Panc1 (cell line): ENCODE measurements around the gene EXT2. TPM values are rescaled to one million over a fixed set of nuclear protein-coding genes. Genes with fewer than 3 reads are reported as not detected.

ENCODE experiments used
- ATAC-seq: fragments of 200-7000 bp; cut with Tn5 transposase; 2 replicates; pipeline ENCODE4 v1.9.1; 2020; ENCODE audit warnings: mild to moderate bottlenecking, moderate library complexity
- BruUV-seq: library from RNA; stranded (reverse); fragments of 400-500 nt; replicated peaks from 2 replicates; lab custom pipeline; 2021; lab: Mats Ljungman, UMichigan
- CTCF ChIA-PET: fragments of 300-600 bp; sonication (Branson Sonifier 250); formaldehyde crosslinking; loops from one replicate; lab custom pipeline; 2022; ENCODE audit warnings: antibody characterized with exemption; lab: Charles Lee
- POLR2A ChIA-PET: fragments of 300-600 bp; sonication (Branson Sonifier 250); formaldehyde crosslinking; loops from one replicate; lab custom pipeline; 2022; ENCODE audit warnings: antibody characterized with exemption; lab: Charles Lee
- DNase-seq: peaks from one replicate; pipeline ENCODE4 v3.0.0-alpha.2; 2010; ENCODE audit warnings: low read depth, low spot score
- H3K27ac ChIP-seq: 2 replicates; pipeline ENCODE4 v1.5.1; 2011; ENCODE audit warnings: mild to moderate bottlenecking, low read length, inconsistent platforms
- H3K27me3 ChIP-seq: fragments of 200-500 bp; sonication (Bioruptor generic); 2 replicates; pipeline ENCODE4 v1.6.0; 2014; ENCODE audit warnings: low read length, inconsistent platforms; ENCODE audit not compliant: control insufficient read depth, insufficient read depth
- H3K36me3 ChIP-seq: fragments of 200-500 bp; sonication (Bioruptor generic); 2 replicates; pipeline ENCODE4 v1.5.1; 2014; ENCODE audit warnings: inconsistent platforms, mild to moderate bottlenecking, low read length, moderate library complexity; ENCODE audit not compliant: control insufficient read depth, insufficient read depth
- H3K4me1 ChIP-seq: 2 replicates; pipeline ENCODE4 v1.5.1; 2011; ENCODE audit warnings: inconsistent platforms, mild to moderate bottlenecking, low read length, moderate library complexity; ENCODE audit not compliant: control insufficient read depth, insufficient read depth
- H3K4me3 ChIP-seq, 2 experiments: 2 replicates each; pipeline ENCODE4 v1.5.1; 2011 to 2012; ENCODE audit warnings: low read depth in 2 of 2, low read length in 2 of 2, mild to moderate bottlenecking in 2 of 2, inconsistent platforms in 1 of 2, moderate library complexity in 1 of 2
- H3K9me3 ChIP-seq: fragments of 200-500 bp; sonication (Bioruptor generic); 2 replicates; pipeline ENCODE4 v1.5.1; 2014; ENCODE audit warnings: low read depth, mild to moderate bottlenecking, inconsistent platforms, low read length, moderate library complexity; ENCODE audit not compliant: control insufficient read depth, insufficient read depth
- POLR2AphosphoS5 ChIP-seq: IDR thresholded peaks from 2 replicates; pipeline ENCODE4 v1.6.1; 2012; ENCODE audit warnings: mild to moderate bottlenecking, low read depth, low read length, moderate library complexity
- REST ChIP-seq, 2 experiments: IDR thresholded peaks; 2 replicates each; pipeline ENCODE4 v1.6.1; 2011 to 2012; ENCODE audit warnings: low read depth in 2 of 2, control low read depth in 1 of 2, low read length in 1 of 2, mild to moderate bottlenecking in 1 of 2, moderate library complexity in 1 of 2; ENCODE audit not compliant: insufficient read depth in 1 of 2
- SIN3A ChIP-seq: IDR thresholded peaks from 2 replicates; pipeline ENCODE4 v1.6.1; 2012; ENCODE audit warnings: low read depth, mild to moderate bottlenecking, low read length, moderate library complexity, borderline replicate concordance; ENCODE audit not compliant: insufficient read depth
- TCF7L2 ChIP-seq: IDR thresholded peaks from 2 replicates; pipeline ENCODE4 v1.6.1; 2011; ENCODE audit warnings: mild to moderate bottlenecking, low read depth, low read length, inconsistent platforms
- in situ Hi-C: cut with HindIII; loops from 2 replicates; pipeline ENCODE4 v1.10.0; 2016; ENCODE audit warnings: low sequenced_read_pairs, low pct_unique_long_range_greater_than_20kb
- intact Hi-C: fragments of 100-400 bp; cut with micrococcal nuclease; formaldehyde crosslinking; loops from one replicate; pipeline ENCODE4 v1.10.0; 2022; ENCODE audit not compliant: unreplicated experiment
- total RNA-seq: library from RNA; stranded (reverse); gene quantifications from one replicate; pipeline ENCODE4 v1.2.1, GENCODE V29; 2021; ENCODE audit not compliant: unreplicated experiment
- TF ChIP-seq, protein P1 (sequence below): fragments of 450-650 bp; IDR thresholded peaks from 2 replicates; pipeline ENCODE4 v1.5.1; 2017; ENCODE audit warnings: mild to moderate bottlenecking

EXT2 gene
- total RNA-seq, 1 experiment from 2014 or later = 57.5 TPM

DNA sequence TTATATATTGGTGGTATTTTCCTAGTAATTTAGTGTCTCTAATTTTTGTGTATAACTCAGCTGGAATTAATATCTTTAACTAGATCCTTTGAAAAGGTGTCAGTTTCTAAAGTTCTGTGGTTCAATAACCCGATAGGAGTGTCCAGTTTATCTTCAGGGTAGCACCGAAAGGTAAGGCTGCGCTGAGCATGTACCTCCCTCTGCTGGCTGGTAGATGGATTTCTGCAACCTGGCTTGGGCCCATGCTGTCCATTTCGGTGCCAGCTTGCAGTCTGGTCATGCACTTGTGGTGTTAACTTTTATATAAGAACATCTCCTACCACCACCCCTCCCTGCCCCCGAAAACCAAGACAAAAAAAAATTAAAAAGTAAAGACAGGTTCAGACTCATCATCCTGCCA lies 24.7 kb downstream of the EXT2 start:
- no TSS peak for BruUV-seq
- Histone ChIP-seq H3K9me3 (no peaks in the 10 kb centered on the region), H3K4me3 (no peak overlapping the region), H3K27ac (no peak overlapping the region), H3K4me1 (no peaks in the 10 kb centered on the region), H3K36me3 (no peaks in the 10 kb centered on the region; the same call in none of the 2 replicates), H3K27me3 (no peaks in the 10 kb centered on the region)
- TF ChIP-seq, protein P1, sequence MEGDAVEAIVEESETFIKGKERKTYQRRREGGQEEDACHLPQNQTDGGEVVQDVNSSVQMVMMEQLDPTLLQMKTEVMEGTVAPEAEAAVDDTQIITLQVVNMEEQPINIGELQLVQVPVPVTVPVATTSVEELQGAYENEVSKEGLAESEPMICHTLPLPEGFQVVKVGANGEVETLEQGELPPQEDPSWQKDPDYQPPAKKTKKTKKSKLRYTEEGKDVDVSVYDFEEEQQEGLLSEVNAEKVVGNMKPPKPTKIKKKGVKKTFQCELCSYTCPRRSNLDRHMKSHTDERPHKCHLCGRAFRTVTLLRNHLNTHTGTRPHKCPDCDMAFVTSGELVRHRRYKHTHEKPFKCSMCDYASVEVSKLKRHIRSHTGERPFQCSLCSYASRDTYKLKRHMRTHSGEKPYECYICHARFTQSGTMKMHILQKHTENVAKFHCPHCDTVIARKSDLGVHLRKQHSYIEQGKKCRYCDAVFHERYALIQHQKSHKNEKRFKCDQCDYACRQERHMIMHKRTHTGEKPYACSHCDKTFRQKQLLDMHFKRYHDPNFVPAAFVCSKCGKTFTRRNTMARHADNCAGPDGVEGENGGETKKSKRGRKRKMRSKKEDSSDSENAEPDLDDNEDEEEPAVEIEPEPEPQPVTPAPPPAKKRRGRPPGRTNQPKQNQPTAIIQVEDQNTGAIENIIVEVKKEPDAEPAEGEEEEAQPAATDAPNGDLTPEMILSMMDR = peak; percentile 64
- no peak for TF ChIP-seq SIN3A
- POLR2A ChIA-PET = no interaction called here
- intact Hi-C loops = loop anchor here (5.0 kb wide), 1 partner anchor 332 kb away; no protein-coding TSS in a partner anchor
- CTCF ChIA-PET = interaction anchor here (0.6 to 1.5 kb wide), 6 partner anchors 21 to 487 kb away, joined by 3 to 12 read pairs (median 6); partner anchors contain the start of gene EXT2
- in situ Hi-C loops = no loop called here
- ATAC-seq (peak; percentile 79), DNase-seq (no peak)

GRCh38 chr11:44125598-44125997 lies 30.1 kb downstream of the EXT2 start:
- ATAC-seq (no peak), DNase-seq (no peak)
- H3K9me3 ChIP-seq = no peaks in the 10 kb centered on the region
- H3K27me3 ChIP-seq = no peaks in the 10 kb centered on the region
- BruUV-seq = no TSS peak
- no peak for TF ChIP-seq POLR2AphosphoS5
- no peak for TF ChIP-seq TCF7L2
- no peak for TF ChIP-seq REST (IDR thresholded peaks at IDR 0.05; ENCODE audit: insufficient read depth in 1 of 2, low read depth in 2 of 2, low read length in 1 of 2)
- TF ChIP-seq, protein P1 = no peak
- no peak for TF ChIP-seq SIN3A
- CTCF ChIA-PET = no interaction called here
- H3K4me1 ChIP-seq = no peaks in the 10 kb centered on the region
- H3K27ac ChIP-seq = no peak overlapping the region
- POLR2A ChIA-PET = no interaction called here
- peaks cover 3% of the 10 kb centered on the region for H3K36me3 ChIP-seq
- H3K4me3 ChIP-seq = no peak overlapping the region
- intact Hi-C loops (no loop called here), in situ Hi-C loops (no loop called here)
